Thyroid gland (tissue), 4 donors: ENCODE measurements around the gene STUM.

Experiments
- CTCF ChIP-seq, 6 experiments: fragments of 200-600 bp in 3 of 6; fragments of 450-650 bp in 3 of 6; sonication (generic) in 3 of 6; IDR thresholded peaks; one replicate each; pipeline ENCODE4 v1.5.1; 2016 to 2019; ENCODE audit warnings: antibody characterized with exemption in 6 of 6, mild to moderate bottlenecking in 2 of 6, inconsistent platforms in 1 of 6, moderate library complexity in 1 of 6
- POLR2A ChIP-seq, 2 donors: fragments of 450-650 bp; IDR thresholded peaks; one replicate each; pipeline ENCODE4 v1.6.1; 2017; ENCODE audit warnings: antibody characterized with exemption in 2 of 2, mild to moderate bottlenecking in 2 of 2, moderate library complexity in 1 of 2

GRCh38 chr1:226548256-226549093 is at the start of gene STUM:
- TF ChIP-seq CTCF (IDR thresholded peaks at IDR 0.05) = no peak
- no peak for TF ChIP-seq POLR2A (IDR thresholded peaks at IDR 0.05)
